GM19239 (cell line): ENCODE results near the gene CREB5.

Source experiments
- DNase-seq: peaks from one replicate; pipeline ENCODE4 v3.0.0; 2011; ENCODE audit warnings: low spot score; ENCODE audit not compliant: insufficient read length
- FAIRE-seq: peaks from 2 replicates; lab custom pipeline; 2011; peaks lifted over from hg19 to GRCh38; lab: Jason Lieb, UNC

Gene CREB5

DNA sequence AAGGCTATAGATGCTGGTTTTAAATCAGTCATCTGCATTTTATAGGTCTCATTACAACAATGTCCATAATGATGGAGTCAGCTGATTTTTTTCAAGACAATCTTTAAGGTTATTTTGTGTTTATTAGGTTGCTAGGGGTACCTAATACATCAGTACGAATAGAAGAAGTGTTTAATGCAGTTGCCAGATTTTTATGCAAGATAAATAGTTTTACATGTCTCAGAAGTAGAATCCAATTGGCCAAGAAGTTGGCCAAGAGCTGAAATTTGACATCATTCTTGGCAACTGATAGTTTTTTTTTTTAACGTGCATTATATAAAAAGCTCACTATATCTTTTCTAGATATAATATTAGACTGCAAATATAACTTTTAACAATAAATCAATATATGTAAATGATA lies 337.3 kb downstream of the CREB5 start:
- DNase-seq (no peak), FAIRE-seq (no peak)

DNA sequence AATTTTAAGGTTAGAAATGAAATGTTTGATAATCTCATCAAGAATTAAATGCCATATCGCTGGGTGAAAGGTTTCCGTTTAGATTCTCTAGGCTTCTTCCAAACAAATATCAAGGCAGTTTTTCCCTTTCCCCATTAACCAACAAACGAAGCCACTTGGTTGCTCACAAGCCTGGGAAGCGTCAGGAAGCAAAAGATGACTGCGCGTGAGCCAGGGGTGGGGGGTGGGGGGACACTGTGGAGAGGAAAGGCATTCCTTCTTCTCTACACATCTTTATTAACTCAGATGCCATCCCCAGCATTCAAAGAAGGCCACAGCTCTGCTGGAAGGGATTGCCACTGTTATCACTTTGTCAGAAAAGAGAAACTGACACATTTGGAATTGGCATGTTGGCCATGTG lies 338.7 kb downstream of the CREB5 start:
- no peak for FAIRE-seq
- no peak for DNase-seq

- DNase-seq = no peak
- no peak for FAIRE-seq
Measured at GRCh38 chr7:28753613-28754012, 341.3 kb downstream of the CREB5 start.

DNA sequence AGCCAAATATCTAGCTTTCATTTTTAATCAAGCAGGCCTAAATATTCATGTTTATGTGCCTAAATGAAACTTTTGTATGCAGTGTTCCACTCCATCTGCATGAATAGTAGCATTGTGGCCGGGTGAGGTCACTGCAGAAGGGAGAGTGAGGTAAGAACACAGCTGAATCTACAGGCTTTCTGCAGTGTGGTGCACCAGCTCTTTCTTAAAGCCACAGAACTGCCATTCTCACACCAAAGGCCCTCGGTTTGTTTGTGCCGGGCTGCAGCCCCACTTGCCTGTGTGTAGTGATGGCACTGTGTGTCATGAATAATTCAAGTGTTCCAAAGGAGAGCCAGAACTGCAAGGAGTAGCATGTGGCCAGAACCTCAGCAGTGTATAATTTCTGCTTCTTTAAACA lies 341.7 kb downstream of the CREB5 start:
- FAIRE-seq = no peak
- DNase-seq = no peak

GRCh38 chr7:28754447-28754846 lies 342.1 kb downstream of the CREB5 start:
- FAIRE-seq (no peak), DNase-seq (no peak)

DNA sequence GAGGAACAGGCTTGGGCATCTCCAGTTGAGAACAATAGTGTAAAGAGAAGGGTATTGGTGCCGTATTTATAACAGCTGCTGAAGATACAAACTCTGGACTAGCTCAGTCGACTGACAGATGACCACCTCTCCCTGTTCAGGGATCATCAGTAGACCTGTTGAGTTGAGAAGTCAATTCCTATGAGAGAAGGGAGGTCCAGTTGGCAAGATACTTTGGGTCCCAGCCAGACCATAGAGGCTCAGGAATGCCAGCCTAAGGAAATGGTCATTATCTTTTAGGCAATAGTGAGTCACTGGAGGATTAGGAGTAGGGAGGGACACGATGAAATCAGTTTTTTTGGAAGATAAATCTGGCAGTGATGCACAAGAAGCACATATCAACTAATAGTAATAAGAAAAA lies 342.9 kb downstream of the CREB5 start:
- no peak for FAIRE-seq
- DNase-seq = no peak

GRCh38 chr7:28758186-28758585 lies 345.9 kb downstream of the CREB5 start:
- FAIRE-seq (no peak), DNase-seq (no peak)

DNA sequence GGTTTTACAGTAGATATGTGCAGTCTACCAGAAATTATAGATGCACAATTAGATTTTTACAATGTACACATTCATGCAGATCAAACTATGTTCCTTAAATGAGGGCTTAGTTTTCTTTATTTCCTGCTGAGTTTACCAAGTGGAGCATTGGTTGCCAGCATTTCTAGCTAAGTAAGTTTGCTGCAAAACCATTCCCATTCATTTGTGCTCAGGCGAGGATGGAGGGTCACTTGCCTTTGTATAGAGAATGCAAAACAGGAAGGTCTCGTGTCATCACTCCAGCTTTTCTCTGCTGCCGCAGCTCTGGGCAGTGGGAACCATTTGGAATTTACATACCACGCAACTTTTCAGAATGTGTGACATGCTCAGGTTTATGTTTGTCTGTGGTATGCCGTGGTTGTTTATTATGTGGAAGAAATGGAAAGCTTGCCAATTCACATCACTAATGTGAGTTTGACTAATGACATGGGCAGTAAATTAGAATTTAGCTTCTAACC lies 347.2 kb downstream of the CREB5 start:
- FAIRE-seq (no peak), DNase-seq (no peak)

- no peak for DNase-seq
- no peak for FAIRE-seq
Measured at GRCh38 chr7:28761505-28761904, 349.2 kb downstream of the CREB5 start.

GRCh38 chr7:28762651-28763050 lies 350.3 kb downstream of the CREB5 start:
- FAIRE-seq (no peak), DNase-seq (no peak)

GRCh38 chr7:28766359-28766758 lies 354.0 kb downstream of the CREB5 start:
- FAIRE-seq = no peak
- no peak for DNase-seq

DNA sequence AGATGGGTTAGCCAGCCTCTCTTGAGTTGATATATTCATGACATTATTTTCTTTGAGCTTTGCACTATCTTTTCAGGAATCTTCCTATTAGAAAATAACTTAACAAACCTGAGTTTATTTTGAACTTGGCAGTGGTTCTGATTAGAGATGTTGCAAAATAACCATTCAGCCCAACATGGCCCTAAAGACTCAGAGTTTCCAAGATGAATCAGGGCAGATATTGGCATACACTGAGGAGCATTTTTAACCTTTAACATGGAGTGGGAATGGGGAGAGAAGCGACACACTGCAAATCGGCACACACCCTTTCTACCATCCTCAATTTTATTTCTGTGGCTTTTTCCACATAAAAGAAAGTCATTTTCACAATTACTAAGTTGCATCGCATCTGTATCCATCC lies 355.0 kb downstream of the CREB5 start:
- FAIRE-seq (no peak), DNase-seq (no peak)

- DNase-seq = no peak
- no peak for FAIRE-seq
Measured at GRCh38 chr7:28768577-28769147, 356.3 kb downstream of the CREB5 start.

DNA sequence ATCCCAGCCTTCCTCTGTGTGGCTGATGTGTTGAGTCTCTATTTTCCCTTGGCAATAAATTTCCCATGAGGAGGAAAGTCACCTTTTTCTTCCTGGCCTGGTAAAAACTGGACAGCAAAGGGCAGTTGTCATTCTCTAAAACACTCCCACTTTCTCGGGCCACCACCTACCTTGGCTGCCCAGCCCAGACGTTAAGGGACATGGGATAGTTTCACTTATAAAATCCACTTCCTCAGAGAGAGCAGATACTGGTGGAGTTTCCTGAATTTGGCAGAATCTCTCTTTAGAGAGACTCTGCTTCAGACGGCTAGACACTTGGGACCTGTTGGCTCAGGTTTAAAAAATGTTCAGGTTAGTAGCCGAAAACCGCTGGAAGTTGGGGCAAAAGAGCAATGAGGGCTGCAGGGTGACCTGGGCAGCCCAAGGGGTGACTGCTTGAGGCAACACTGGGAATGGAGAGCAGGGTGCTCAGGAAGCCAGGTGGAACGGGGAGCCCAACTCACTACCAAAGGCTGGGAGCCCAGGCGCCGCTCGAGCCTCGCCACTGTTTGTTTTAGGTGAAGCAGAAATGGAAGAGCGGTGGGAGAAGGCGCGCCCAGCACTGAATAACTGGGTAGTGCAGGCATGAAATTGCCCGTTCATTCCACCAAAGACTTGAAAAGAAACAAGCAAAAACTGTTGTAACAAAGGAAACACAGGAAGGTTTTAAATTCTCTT lies 359.7 kb downstream of the CREB5 start:
- no peak for DNase-seq
- FAIRE-seq = no peak

DNA sequence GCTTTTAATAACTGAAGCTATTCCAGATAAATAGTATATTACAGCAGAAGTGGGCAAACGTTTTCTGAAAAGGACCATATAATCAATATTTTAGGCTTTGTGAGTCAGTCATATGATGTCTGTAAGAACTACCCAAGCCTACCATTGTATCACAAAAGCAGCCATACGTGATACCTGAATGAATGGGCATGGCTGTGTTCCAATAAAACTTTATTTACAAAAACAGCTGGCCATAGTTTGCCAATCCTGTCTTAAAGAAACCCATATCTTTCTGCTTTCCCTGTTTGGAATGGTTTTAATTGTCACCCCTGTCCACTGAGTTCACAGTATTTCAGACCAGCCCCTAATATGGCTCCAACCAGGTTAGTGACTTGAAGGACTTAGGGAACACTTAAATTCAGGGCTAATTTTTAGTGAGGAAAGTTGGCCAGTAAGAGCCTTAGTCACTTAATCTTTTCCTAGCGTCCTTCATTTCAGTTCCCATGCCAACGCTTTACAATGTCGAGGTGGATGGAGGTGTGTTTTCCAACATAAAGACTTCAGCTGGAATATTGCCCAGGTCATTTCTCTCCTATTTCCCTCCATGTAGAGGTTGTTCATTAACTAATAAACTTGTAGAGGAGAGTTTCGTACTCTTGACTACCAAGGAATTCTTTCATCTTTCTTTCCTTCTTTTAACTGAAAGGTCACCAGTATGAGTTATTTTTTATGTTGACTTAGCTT lies 361.3 kb downstream of the CREB5 start:
- no peak for DNase-seq
- no peak for FAIRE-seq

GRCh38 chr7:28774261-28774988 lies 362.1 kb downstream of the CREB5 start:
- FAIRE-seq = no peak
- DNase-seq = no peak

DNA sequence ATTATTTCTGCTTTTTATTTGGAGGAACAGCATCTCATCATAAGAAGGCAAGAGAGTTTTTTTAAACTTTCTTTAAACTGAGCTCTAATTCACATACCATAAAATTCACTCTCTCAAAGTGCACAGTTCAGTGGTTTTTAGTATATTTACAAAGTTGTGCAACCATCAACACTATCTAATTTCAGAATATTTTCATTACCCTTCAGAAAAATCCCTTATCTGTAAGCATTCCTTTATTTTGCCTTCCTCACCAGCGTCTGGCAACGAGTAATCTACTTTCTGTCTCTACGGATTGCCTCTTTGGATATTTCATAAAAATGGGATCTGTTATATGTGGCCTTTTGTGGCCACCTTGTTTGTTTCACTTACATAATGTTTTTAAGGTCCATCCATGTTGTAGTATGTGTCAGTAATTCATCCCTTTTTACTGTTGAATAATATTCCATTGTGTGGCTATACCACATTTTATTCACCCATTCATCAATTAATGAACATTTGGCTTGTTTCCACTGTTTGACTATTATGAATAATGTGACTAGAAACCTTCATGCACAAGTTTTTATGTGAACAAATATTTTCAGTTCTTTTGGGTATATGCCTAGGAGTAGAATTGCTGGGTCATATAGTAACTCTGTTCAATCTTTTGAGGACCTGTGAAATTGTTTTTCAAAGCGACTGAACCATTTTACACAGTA lies 364.3 kb downstream of the CREB5 start:
- DNase-seq = no peak
- no peak for FAIRE-seq

DNA sequence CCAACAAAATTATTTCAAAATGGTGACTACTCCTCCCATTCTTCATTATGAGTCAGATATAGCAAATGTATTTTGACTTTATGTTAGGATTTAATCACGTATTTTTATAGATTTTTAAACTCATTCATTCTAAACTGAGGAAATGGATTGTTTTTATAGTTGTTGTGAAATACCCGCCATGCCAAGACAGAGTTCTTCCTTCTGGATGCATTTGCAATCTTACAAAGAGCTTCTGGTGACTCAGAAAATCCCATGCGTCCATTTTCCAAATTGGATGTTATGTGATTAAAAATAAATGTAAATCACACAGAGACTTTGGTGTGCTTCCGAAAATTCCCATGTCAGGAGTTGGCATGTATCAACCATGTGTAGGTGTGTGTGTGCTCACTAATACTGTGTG lies 366.5 kb downstream of the CREB5 start:
- no peak for FAIRE-seq
- no peak for DNase-seq

DNA sequence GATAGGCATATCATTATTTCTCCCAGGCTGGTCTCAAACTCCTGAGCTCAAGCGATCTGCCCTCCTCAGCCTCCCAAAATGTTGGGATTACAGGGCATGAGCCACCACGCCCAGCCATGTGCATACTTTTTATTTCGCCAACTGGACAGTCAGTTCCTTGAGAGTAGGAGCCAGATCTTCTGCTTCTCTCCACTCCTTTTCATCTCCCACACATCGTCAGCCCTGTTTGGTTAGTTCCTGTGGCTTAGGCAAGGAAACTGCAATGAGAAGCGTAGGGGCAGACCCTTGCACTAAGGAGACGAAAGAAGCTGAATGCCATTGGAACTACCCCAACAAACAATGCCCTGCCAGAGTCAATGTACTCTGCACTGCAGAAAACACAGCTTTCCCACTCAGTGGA lies 367.6 kb downstream of the CREB5 start:
- DNase-seq (no peak), FAIRE-seq (no peak)

DNA sequence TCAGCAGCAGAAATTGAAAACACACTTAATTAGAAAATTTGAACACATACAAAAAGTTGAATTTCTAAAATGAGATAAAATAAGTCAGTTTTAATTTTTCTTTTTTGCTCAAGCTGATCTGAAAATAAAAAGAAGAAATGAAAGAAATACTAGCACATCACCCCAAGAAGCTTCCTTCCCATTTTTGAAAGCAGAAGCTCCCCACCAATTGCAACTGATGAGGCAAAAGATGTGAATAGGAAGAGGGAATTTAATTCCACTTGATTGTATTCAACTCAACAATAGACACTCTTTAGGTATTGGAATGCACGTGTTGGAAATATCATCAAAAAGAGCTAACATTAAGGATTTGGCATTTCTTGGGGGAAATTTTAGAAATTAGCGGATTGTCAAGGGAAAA lies 370.0 kb downstream of the CREB5 start:
- FAIRE-seq (no peak), DNase-seq (no peak)
